HEK293 (cell line): ENCODE measurements around the gene SUPT3H.

Experiments used
- CTCF ChIA-PET: fragments of 350-600 bp; formaldehyde crosslinking; extraction: SDS; loops from one replicate; lab custom pipeline; 2021; ENCODE audit warnings: antibody characterized with exemption; lab: Yijun Ruan, JAX
- POLR2A ChIA-PET: fragments of 300-600 bp; formaldehyde crosslinking; extraction: SDS; loops from one replicate; lab custom pipeline; 2020; ENCODE audit warnings: antibody characterized with exemption, inconsistent platforms; lab: Yijun Ruan, JAX
- H3K27ac ChIP-seq: fragments of 200-500 bp; sonication (Bioruptor generic); 2 replicates; pipeline ENCODE4 v1.5.1; 2014; ENCODE audit warnings: low read depth, low read length, control low read depth, inconsistent platforms; ENCODE audit errors: extremely low read depth
- H3K36me3 ChIP-seq, 2 experiments: fragments of 200-500 bp in 1 of 2; sonication (Bioruptor generic) in 1 of 2; 1 replicate in 1 of 2; 2 replicates in 1 of 2; pipeline ENCODE4 v1.5.1; 2014 to 2017; ENCODE audit warnings: inconsistent platforms in 2 of 2, low read length in 2 of 2; ENCODE audit not compliant: control insufficient read depth in 2 of 2, insufficient read depth in 1 of 2
- H3K4me1 ChIP-seq: fragments of 200-500 bp; sonication (Bioruptor generic); 2 replicates; pipeline ENCODE4 v1.5.1; 2014; ENCODE audit warnings: mild to moderate bottlenecking, low read length, inconsistent platforms; ENCODE audit not compliant: control insufficient read depth, insufficient read depth
- H3K4me3 ChIP-seq: 2 replicates; pipeline ENCODE4 v1.5.1; 2011; ENCODE audit warnings: low read depth, mild to moderate bottlenecking, control low read depth, low read length, moderate library complexity
- H3K9me3 ChIP-seq: fragments of 200-500 bp; sonication (Bioruptor generic); 2 replicates; pipeline ENCODE4 v1.5.1; 2014; ENCODE audit warnings: low read depth, low read length, inconsistent platforms; ENCODE audit not compliant: control insufficient read depth, insufficient read depth
- AEBP2 ChIP-seq: fragments of 450-650 bp; formaldehyde crosslinking; IDR thresholded peaks from 2 replicates; pipeline ENCODE4 v1.5.1; 2016; ENCODE audit warnings: missing biosample characterization, missing genetic modification characterization, borderline replicate concordance
- SCRT2 ChIP-seq: fragments of 450-650 bp; formaldehyde crosslinking; IDR thresholded peaks from 2 replicates; pipeline ENCODE4 v1.5.1; 2016; ENCODE audit warnings: missing biosample characterization, missing genetic modification characterization
- SP7 ChIP-seq: fragments of 450-650 bp; formaldehyde crosslinking; IDR thresholded peaks from 2 replicates; pipeline ENCODE4 v1.5.1; 2016; ENCODE audit warnings: missing biosample characterization, missing genetic modification characterization
- WT1 ChIP-seq: fragments of 450-650 bp; formaldehyde crosslinking; IDR thresholded peaks from 2 replicates; pipeline ENCODE4 v1.5.1; 2016; ENCODE audit warnings: missing biosample characterization, missing genetic modification characterization
- ZBTB20 ChIP-seq: fragments of 450-650 bp; formaldehyde crosslinking; IDR thresholded peaks from 2 replicates; pipeline ENCODE4 v1.5.1; 2016; ENCODE audit warnings: missing biosample characterization, missing genetic modification characterization
- ZBTB21 ChIP-seq: fragments of 450-650 bp; formaldehyde crosslinking; IDR thresholded peaks from 2 replicates; pipeline ENCODE4 v1.5.1; 2017; ENCODE audit warnings: missing biosample characterization, missing genetic modification characterization
- ZFHX2 ChIP-seq: fragments of 450-650 bp; formaldehyde crosslinking; conservative IDR thresholded peaks from 2 replicates; pipeline ENCODE4 v1.5.1; 2016; ENCODE audit warnings: missing biosample characterization, missing genetic modification characterization
- ZFP37 ChIP-seq: fragments of 450-650 bp; formaldehyde crosslinking; IDR thresholded peaks from 2 replicates; pipeline ENCODE4 v1.5.1; 2016; ENCODE audit warnings: missing biosample characterization, missing genetic modification characterization
- ZNF449 ChIP-seq: fragments of 450-650 bp; formaldehyde crosslinking; IDR thresholded peaks from 2 replicates; pipeline ENCODE4 v1.5.1; 2017; ENCODE audit warnings: missing biosample characterization, mild to moderate bottlenecking, missing genetic modification characterization, moderate library complexity
- ZNF600 ChIP-seq: fragments of 450-650 bp; formaldehyde crosslinking; IDR thresholded peaks from 2 replicates; pipeline ENCODE4 v1.5.1; 2016; ENCODE audit warnings: missing biosample characterization, missing genetic modification characterization
- ZNF692 ChIP-seq: fragments of 450-650 bp; formaldehyde crosslinking; IDR thresholded peaks from 2 replicates; pipeline ENCODE4 v1.5.1; 2016; ENCODE audit warnings: missing biosample characterization, missing genetic modification characterization
- ZNF747 ChIP-seq: fragments of 450-650 bp; formaldehyde crosslinking; IDR thresholded peaks from 2 replicates; pipeline ENCODE4 v1.5.1; 2016; ENCODE audit warnings: missing biosample characterization, missing genetic modification characterization
- ZXDB ChIP-seq: fragments of 450-650 bp; formaldehyde crosslinking; IDR thresholded peaks from 2 replicates; pipeline ENCODE4 v1.5.1; 2016; ENCODE audit warnings: missing biosample characterization, missing genetic modification characterization
- TF ChIP-seq, protein P1 (sequence below): fragments of 450-650 bp; formaldehyde crosslinking; IDR thresholded peaks from 2 replicates; pipeline ENCODE4; 2016; ENCODE audit warnings: missing biosample characterization, missing genetic modification characterization

SUPT3H gene

DNA sequence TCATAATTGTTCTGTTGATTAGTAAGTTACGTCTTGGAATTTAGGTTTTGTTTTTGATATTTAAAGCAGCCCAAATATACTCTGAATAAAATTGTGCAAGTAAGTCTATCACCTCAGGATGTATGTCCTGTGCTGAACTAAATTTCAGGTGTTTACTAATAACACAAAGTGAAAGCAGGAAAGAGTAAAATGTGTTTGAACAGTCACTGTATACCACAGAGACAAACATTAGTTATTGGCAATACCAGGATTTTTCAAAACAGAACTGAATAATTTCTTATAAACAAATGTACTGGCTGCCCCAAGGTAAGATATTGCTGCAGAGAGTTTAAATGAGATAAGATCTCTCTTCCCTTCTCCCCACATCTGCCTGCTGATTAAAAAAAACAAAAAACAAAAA, 454.3 kb downstream of the SUPT3H start:
- TF ChIP-seq AEBP2 (tag by site-specific recombination) = no peak
- CTCF ChIA-PET = no interaction called here

GRCh38 chr6:44921798-44922197, 455.9 kb downstream of the SUPT3H start:
- Histone ChIP-seq H3K4me1 (peaks cover 5% of the 10 kb centered on the region), H3K27ac (no peak overlapping the region), H3K4me3 (no peak overlapping the region), H3K9me3 (no peaks in the 10 kb centered on the region), H3K36me3 (no peaks in the 10 kb centered on the region)
- TF ChIP-seq ZBTB20 = peak; percentile 60; the same call in 1 of the 2 replicates
- no peak for TF ChIP-seq ZBTB21 (tag by site-specific recombination)
- TF ChIP-seq, protein P1, sequence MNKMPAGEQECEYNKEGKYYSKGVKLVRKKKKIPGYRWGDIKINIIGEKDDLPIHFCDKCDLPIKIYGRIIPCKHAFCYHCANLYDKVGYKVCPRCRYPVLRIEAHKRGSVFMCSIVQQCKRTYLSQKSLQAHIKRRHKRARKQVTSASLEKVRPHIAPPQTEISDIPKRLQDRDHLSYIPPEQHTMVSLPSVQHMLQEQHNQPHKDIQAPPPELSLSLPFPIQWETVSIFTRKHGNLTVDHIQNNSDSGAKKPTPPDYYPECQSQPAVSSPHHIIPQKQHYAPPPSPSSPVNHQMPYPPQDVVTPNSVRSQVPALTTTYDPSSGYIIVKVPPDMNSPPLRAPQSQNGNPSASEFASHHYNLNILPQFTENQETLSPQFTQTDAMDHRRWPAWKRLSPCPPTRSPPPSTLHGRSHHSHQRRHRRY (tag by site-specific recombination) = no peak
- TF ChIP-seq ZNF747 (tag by site-specific recombination) = no peak
- TF ChIP-seq SCRT2 (tag by site-specific recombination) = no peak
- TF ChIP-seq ZNF692 (tag by site-specific recombination) = no peak
- TF ChIP-seq ZNF449 (tag by site-specific recombination) = peak; percentile 55; the same call in 1 of the 2 replicates
- no peak for TF ChIP-seq SP7 (tag by site-specific recombination)
- no peak for TF ChIP-seq ZFHX2 (tag by site-specific recombination)
- CTCF ChIA-PET = no interaction called here
- POLR2A ChIA-PET = no interaction called here

More for the DNA sequence above, 454.3 kb downstream of the SUPT3H start:
- Histone ChIP-seq H3K4me3 (no peak overlapping the region), H3K27ac (no peak overlapping the region), H3K9me3 (no peaks in the 10 kb centered on the region), H3K4me1 (peaks cover 5% of the 10 kb centered on the region), H3K36me3 (no peaks in the 10 kb centered on the region)
- POLR2A ChIA-PET = no interaction called here

DNA sequence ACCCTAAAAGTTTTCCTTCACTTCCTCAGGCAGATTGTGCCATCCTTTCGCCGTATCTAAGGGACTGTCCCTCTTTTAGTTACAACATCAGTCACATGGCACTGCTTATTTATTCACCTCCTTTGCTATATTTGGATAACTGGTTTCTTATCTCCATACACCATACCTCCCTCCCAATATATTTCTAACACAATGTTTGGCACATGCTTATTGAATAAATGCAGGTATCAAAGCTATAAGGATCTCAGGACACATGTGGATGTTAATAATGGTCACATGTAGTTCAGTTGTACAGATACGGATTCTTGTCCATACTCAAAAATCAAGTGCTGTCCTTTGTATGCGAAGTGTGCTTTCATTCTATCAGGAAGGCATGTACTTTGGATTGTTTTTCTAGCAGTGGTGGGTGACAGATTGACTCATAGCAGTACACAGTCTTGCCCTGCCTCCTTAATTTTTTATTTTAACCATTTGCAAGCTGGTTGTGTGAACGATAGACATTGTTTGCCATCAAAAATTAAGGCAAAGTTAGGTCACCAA, 456.7 kb downstream of the SUPT3H start:
- CTCF ChIA-PET = no interaction called here
- Histone ChIP-seq H3K4me3 (no peak overlapping the region), H3K27ac (no peak overlapping the region), H3K4me1 (peaks cover 5% of the 10 kb centered on the region), H3K36me3 (no peaks in the 10 kb centered on the region), H3K9me3 (no peaks in the 10 kb centered on the region)
- TF ChIP-seq ZFP37 = no peak
- peak; percentile 47; the same call in 1 of the 2 replicates for TF ChIP-seq WT1 (tag by site-specific recombination)
- TF ChIP-seq ZNF600 (tag by site-specific recombination) = 0 out of 2 replicates have a peak, but pooled peaks have one; percentile 17
- TF ChIP-seq ZXDB = no peak
- POLR2A ChIA-PET = no interaction called here
